NCI-H2107 treated with DMSO at 0.1 percent for 48 hours (cell line): ENCODE data around the gene GLIS1.

Experiments used
- DNase-seq: peaks from one replicate; lab custom pipeline; 2025; ENCODE audit not compliant: unreplicated experiment; lab: John Stamatoyannopoulos, UW

GLIS1 gene

DNA sequence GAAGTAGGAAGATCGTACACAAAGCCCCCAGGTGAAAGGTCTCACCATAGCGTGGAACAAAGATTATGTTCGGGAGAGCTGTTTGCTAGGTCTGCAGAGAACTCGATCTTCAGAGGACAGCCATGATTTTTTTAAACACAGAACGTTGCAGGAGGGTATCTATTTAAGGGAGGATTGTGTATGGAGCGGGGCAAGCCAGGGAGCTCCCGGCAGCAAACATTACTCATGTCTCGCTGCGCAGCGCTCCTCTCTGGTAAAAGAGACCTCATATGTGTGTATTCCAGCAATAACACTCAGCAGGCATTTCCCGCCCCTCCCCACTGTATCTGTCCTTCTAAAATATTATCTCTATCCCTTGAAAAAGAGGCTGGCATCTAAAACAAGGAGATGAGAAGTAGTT lies 2.7 kb downstream of the GLIS1 start:
- no peak for DNase-seq

DNA sequence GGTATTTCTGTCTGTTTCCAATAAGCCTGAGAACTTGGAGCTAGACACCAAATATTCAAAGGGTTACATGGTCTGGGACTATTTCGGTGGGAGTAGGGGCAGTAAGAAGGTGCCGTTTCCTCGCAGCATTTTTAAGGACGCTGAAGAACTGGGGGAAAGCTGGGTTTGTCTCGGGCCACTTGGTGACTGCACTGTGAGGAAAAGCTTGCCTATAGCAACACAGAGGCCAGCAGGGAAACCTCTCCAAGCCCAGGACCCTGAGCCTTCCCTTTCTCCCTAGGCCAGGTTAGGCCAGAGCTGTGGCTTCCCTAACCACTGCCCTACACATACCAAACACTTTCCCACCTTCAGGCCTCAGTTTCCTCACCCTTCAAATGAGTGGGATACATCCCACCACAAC lies 3.3 kb downstream of the GLIS1 start:
- no peak for DNase-seq

DNA sequence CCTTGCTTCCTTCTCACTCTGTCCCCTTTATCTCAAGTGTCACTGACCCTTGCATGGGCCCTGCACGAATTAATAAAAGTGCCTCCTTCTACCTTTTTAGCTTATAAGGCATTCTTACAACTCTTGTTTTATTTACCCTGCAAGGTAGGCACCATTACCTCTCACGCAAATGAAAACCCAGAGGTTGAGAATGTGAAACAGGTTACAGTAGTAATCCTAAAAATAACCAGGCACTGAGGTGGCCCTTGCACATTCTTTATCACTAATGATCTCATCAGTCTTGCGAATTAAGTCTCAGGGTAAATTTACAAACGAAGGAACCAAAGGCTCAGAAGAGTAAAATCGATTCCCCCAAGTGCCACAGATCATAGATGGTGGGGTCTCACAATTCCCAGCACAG lies 3.7 kb downstream of the GLIS1 start:
- no peak for DNase-seq

DNA sequence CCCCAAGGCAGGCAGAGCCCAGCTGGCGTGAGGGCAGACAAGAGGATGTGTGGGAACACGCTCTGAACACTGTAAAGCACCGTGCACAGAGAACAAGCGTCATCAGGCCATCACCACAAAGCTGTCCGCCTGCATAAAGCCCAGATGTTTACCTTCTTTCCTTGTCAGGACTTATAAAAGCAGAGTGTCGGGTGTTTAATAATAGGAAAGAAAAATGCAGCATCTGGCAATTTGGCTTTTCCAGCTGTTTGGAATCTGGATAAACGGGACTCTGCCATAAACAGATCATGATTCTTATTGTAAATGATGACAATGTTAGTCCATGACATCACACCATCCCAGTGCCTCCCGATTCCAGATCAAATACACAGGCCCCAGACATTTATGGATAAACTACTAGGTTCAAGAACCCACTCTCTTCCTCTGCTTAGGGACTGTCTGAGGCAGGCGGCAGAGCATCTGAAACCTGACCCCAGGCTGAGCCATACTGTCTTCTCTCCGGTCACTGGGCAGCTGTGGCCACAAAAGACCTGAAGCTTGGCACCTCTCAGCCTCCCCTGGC lies 4.2 kb downstream of the GLIS1 start:
- DNase-seq = no peak

DNA sequence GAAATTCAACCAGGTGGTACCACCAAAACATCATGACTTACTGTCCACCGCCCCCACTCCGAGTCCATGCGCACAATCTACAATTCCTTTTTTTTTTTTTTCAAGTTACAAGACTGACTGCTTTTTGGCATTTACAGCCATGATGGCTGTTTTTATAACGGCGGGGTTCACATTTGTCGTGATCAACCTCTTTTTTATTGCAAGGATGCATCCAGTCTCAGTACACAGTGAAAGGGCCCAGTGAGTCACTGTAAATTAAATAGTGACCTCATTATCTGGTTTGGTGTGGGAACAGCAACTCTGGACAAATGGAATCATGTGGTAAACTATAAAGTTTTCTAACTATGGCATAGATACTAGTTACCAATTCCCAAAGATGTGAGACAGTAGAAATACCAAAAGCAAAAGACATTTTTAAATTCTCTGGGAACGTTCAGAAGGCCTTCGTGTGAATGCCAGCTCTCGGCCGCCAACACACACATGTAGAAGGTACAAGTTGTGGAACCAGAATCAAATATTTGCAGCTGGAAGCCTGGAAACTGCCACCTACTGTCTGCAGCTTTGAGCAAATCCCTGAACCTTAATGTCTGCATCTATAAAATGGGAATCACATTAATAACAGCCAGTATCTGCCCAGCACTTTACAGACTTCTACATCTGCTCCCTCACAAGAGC lies 4.9 kb downstream of the GLIS1 start:
- DNase-seq = no peak

DNA sequence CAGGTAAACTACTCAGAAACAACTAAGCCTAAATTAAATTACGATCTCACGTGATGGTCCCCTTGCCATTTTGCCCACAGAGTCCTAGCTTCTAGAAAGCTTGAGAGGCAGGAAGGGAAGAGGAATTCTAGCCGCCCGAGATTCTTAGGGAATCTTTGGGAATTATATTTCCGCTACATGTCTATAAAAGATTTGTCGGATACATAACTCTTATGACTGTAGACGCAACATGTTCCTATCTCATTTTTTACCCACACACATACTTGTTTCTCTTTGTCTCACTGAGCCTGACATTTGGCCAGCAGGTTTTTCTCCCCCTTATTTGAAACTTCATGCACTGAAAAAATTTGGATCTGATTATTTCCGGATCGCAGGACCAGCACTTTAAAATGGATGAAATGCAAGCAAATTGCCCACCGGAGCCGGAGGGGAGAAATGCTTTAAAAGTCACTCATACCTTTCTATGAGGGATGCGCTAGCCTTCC lies 5.5 kb downstream of the GLIS1 start:
- DNase-seq = no peak

DNA sequence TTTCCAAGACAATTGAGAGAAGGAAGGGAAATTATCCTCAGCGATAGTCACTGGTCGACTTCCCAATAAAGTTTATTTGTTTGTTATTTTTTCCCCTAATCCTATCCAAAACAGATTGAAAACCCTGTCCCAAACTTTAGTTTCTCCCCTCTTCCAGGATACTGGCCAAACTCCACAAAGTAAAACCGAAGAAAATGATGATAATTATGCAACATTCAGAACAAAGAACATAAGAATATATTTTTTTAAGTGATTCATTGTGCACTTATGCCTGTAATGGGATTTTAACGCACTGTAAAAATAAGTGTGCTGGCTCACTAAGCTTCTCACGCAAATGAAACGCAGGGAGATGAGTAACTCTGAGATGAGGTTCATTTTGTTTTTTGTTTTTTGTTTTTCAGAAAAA lies 6.0 kb downstream of the GLIS1 start:
- no peak for DNase-seq

DNA sequence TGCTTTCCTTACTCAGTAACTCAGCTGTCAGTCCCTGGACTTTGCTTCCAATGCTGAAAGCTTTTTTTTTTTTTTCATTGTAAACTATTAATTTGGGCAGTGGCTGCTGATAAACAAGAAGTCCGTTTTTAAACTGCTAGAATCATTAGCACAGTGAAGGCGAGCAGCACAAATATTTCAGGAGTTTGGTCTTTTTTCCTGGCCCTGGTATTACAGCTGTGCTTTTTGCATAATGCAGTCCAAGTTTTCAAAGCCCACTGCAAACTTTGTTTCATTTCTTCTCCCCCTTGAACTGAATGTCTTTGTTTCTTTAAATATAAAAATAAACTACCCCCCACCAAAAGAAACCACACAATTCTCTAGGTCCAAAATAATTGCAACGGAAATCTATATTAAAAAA lies 6.6 kb downstream of the GLIS1 start:
- no peak for DNase-seq

DNA sequence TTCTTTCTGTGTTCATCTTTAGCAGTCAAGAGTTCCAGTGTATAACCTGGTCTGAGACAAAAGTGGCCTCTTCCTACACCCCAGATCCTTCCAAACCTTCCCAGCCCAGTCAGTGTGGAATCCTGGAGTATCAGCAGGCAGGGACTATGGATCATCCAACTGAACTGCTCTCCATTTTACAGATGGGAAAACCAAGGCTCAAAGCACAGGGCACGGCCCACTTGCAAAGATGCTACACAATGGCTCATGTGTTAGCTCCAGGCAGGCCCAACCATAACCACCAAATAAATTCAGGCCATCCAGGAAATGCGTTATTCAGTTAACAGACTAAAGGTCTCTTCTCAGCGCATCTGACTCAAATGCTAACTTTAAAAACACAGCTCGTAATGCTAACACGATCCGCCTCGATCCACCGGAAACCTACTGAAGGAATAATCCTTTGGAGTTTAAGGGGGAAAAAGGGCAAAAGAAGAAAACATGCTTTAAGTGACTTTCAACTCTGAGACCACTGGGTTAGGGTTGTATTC lies 7.1 kb downstream of the GLIS1 start:
- DNase-seq = no peak

DNA sequence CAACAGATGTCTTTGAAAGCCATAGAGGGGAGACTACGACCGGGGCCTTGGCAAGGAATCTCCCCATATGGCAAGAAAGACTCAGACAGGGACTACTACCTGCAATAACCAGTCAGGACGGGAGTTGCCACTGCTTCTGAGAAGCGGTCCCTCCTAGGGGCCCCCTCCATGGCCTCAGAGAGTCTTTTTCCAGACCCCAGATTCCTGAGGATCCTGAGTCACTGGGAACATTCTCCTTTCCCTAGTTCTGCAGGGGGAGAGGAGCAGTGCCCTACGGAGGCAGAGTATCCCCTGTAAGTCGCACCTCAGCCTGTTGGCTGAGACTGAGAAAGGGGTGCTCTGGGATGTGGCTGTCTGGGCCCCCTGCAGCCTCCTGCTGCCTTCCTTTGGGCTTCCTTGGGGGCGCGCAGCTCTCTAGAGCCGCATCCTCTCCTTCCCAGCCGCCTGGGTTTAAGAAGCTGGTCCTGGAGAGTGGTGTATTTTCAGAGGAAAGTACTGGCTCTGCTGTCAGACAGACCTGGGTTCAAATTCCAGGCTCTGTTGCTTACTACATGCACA lies 7.8 kb downstream of the GLIS1 start:
- no peak for DNase-seq

DNA sequence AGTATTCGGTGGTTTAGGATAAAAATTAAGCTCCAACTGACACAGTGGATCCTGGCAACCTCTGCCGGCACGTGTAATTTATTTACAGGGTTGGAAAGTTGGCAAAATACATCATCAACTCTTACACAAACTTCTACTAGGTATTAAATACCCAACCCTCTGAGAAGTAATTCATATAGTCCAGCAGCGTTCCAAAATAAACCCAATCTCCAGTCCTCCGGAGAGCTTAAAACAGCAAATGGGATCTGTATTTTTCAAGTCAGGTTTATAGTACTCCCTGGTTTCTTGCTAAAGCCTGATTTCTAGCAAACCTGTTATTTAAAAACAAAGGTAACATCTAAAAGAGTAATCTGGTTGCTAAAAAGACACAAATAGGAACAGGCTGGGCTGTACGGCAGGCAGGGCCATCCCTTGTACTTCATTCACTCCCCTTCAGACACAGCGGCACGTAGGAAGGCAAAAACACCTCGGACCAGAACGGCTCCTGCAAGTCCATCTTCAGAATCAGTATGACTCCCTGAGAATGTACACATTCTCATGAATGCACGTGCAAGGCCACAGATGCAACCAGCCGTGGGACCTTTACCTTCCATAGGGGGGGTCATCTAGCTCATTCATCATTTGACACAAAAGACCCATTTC lies 8.6 kb downstream of the GLIS1 start:
- DNase-seq = no peak

DNA sequence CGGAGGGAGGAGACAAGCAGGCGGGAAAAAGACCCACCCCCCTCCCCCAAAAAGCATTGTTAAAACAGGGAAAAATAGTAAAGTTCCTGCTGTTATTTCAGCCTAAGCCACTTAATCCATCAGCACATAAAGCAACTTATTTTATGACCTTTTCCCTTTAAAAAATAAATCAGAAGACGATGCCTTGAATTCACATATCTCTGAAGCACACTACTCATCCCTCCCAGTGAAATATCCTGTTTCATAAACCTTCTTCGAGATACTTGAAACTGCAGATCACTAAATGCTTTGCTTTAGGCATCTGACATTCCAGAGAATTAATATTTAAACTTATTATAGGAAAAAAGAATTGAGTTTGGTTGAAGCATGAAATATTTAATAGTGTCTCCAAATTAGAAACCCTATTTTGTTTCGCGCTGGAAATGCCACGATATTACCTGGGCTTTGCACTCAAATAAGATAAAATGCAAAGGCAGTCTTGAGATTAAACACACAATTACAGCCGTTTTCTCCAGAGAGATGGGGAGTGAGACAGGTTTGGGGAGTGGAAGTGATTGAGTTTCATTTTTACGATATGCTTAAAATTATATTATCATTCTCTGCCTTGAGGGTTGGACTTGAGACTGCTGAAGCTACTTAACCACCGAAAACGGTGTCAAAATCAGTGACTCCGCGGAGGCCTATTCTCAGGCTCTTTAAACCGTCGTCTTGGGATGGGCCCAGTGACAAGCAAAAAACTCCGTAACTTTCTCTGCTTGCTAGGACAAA lies 9.3 kb downstream of the GLIS1 start:
- DNase-seq = no peak

DNA sequence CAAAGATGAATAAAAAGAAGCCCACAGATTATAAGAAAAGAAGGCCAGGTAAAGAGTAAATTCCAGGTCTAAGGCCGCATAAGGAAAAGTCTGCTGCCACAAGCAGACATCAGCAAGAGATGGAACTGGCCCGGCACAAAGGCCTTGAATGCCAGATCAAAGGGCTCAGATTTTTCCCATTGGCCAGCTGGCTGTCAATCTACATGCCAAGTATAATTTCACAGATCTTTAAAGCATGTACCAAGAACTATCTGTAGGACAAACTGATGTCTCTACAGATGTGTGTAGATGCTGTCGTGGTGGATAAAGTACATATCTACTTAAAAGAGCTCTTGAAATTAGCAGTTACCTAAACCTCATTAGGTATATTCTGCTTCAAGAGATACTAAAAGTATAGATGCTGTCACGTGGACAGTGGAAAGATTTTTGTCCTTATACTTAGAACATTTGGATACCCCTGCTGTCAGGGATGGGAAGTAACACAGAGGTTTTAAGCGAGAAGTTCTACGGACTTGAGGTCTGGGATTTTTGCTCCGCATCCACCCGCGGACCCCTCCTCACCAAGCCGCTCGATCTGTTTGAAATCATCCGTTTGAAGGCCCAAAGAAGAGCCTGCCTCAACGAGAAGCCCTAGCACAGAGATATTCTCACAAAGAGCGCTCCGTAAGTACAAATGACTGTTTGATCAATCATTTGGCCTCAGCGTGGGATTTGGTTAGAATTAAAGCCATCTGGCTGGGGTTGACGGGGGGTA lies 10.1 kb downstream of the GLIS1 start:
- no peak for DNase-seq

DNA sequence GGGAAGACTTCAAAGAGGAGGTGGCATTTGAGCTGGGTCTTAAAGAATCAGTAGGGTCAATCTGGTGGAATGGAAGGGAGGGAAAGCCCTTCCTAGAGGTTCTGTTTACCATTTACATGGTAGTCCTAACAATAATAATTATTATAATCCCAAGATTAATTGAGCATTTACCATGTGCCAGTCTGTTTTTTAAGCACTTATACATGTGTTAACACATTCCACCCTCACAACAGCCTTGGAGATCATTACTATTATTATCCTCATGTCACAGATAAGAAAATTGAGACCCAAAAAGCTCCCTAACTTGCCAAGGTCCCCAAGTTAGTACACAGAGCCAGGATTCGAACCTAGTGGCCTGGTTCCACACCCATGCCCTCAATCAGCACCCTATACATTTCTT lies 10.8 kb downstream of the GLIS1 start:
- DNase-seq = no peak

DNA sequence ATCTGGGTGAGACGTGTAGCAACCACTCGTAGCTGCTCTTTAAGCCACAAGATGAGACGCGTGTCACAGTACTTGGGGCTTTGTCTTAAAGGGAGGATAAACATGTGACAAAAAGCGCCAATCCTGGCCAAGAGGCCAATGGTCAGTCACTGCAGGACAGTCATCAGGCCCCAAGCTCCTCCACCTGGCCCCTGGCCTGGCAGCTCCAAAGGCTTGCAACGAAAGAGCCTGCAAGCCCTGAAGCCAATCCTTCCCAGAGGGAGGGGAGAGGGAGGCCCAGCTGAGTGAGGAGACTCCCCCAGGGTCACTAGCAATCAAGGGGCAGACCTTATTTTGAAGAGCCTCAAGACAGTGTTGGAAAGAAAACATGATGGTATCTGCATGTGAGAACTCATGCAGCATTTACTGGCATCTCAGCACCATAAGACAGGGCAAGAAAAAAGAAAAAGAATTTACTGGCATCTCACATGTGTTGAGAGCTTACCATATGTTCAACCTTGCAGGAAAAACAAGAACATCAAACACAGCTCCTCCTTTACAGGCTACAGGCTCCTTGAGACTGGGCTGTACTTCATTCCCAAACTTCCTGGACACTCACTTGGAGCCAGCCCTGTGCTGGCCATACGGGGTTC lies 11.4 kb downstream of the GLIS1 start:
- no peak for DNase-seq

DNA sequence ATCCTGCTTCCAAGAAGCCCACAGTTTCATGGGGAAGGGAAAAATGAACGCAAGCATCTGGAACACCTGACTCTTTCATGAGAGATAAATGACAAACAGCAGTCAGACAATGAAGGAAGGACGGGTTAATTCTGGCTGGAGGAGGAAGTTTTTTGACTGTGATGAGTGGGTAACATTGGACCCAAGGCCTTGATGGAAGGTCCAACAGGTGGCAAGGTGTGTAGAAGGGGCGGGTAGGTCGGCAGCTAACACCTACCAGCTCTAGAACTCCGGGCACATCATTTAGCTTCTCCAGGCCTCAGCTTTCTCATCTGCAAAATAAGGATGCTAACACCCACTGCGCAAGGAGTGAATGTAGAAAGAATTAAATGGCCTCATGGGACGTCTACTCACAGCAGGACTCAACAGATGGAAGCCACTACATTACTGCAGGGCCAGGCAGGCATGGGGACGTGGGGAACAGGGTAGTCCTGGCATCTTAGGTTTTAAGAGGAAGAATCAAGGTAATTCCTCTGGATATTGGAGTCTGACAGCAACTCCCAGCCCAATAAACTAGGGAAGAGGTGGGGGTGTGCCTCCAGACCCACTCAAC lies 12.9 kb downstream of the GLIS1 start:
- DNase-seq = no peak

DNA sequence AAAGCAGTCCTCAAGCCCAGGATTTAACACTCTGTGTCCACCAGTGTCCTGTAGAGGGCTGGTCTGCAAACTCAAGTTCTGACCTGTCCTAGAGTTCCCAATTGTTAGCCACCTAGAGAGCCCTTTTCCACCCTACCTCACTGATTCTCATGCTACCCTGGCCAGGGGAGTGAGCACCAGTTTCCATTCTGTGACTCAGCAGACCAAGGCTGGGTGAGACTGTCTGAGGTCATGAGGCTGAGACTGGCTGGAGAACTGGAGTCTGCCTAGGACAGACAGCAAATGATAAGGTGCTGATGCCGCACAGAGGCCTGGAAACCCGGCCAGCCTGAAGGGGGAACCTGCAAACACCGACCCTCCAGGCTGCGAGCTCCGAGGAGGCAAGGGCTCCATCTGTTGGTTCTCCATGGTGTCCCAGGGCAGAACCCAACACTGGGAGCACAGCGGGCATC lies 13.7 kb downstream of the GLIS1 start:
- DNase-seq = no peak

DNA sequence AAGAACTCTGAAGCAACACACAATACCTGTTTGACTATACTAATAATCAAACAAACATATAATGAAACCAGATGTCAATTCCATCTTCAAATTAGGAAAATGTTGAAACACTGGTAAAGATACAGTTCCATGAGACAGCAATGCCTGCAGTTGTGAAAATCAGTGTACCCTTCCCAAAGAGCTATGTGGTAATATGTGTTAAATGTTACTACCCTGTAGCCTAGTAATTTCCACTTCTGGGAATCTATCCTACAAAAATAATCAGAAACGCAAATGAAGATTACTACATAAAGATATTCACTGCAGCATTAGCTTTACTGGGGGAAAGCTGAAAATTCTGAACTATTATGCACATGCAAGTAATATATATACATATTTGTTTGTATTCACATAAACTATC lies 16.9 kb downstream of the GLIS1 start:
- no peak for DNase-seq

DNA sequence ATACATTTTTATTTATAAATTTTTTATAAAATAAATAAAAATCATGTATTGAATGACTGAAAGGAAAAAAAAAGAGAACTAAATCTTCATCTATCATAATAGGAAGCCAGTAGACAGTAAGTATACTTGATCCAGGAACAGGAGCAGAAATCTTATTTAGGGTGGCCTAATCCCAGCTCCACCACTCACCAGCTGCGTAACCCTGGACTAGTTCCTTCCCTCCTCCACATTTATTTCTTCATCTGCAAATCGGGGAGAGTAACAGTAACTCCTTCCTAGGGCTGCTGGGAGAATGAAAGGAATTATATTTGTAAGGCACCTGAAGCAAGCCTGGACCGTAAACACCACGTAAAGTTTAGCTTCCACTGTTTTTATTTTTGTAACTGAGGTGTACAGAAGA lies 17.9 kb downstream of the GLIS1 start:
- DNase-seq = no peak

DNA sequence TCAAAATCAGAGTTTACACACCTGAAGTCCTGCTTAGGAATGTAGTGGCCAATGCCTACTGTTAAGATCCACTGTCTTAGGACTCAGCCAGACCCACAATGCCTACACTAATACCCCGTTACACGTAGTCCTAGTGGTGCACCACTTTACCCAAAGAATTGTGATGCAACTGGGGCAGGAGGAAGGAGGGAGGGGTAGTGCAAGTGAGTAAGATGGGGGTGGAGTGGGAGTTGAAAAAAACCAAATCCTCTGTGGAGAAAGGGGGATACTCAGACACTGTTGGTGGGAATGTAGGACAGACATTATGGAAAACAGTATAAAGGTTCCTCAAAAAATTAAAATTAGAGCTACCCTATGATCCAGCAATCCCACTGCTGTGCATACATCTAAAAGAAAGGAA lies 19.5 kb downstream of the GLIS1 start:
- DNase-seq = no peak
